Astrocyte of the cerebellum (primary cell): ENCODE measurements around the gene RLBP1.

Experiments used
- DNase-seq: peaks from one replicate; pipeline ENCODE4 v3.0.0-alpha.2; 2011; ENCODE audit warnings: low read depth
- H3K4me3 ChIP-seq: 2 replicates; pipeline ENCODE4 v1.5.1; 2011; ENCODE audit warnings: mild to moderate bottlenecking, low read depth, low read length, moderate library complexity
- in situ Hi-C: cut with HindIII; loops from 2 replicates; pipeline ENCODE4 v1.10.0; 2017; ENCODE audit warnings: low sequenced_read_pairs
- TF ChIP-seq, protein P1 (sequence below): IDR thresholded peaks from 2 replicates; pipeline ENCODE4 v1.5.1; 2012; ENCODE audit warnings: low read length, low read depth, moderate library complexity, mild to moderate bottlenecking; ENCODE audit errors: missing control alignments

Gene RLBP1

DNA sequence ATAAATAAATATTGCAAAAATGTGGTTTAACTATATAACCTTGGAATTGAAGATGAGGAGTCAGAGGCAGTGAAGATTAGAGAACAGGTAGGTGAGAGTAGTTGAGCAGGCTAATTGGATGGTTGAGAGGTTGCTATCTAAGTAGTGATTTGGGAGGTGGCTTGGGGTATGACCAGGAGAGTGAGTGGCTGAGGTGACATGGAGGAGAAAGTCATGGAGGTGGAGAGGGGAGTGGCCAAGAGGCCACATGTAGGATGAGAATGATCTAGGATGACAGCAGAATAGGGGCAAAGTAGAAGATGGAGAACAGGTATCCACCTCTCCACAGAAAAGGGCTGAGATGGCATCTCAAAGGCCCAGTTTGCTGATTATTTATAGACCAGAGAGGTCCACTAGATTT, 10.5 kb upstream of the RLBP1 start:
- TF ChIP-seq, protein P1, sequence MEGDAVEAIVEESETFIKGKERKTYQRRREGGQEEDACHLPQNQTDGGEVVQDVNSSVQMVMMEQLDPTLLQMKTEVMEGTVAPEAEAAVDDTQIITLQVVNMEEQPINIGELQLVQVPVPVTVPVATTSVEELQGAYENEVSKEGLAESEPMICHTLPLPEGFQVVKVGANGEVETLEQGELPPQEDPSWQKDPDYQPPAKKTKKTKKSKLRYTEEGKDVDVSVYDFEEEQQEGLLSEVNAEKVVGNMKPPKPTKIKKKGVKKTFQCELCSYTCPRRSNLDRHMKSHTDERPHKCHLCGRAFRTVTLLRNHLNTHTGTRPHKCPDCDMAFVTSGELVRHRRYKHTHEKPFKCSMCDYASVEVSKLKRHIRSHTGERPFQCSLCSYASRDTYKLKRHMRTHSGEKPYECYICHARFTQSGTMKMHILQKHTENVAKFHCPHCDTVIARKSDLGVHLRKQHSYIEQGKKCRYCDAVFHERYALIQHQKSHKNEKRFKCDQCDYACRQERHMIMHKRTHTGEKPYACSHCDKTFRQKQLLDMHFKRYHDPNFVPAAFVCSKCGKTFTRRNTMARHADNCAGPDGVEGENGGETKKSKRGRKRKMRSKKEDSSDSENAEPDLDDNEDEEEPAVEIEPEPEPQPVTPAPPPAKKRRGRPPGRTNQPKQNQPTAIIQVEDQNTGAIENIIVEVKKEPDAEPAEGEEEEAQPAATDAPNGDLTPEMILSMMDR, result no peak
- no peak for DNase-seq
- no peak overlapping the region for H3K4me3 ChIP-seq
- in situ Hi-C loops, result no loop called here

DNA sequence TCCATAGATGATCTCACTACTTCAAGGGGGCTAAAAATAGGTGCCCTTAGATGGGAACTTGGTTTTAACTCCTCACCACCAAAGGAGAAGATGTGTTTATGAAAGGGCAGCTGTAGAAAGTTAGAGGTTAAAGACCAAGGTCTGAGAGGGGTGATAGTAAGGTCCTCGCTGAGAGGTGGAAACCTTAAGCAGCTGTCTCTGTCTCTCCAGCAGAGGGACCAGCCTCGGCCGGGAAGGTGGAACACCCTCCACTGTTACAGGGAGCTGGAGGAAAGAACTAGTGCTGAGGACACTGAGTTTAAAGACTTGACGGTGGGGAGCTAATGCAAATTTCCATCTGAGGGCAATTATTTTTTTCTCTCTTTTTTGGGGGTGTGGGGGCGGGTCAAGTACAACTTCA, 8.9 kb upstream of the RLBP1 start:
- in situ Hi-C loops, result no loop called here
- TF ChIP-seq, protein P1, result peak; percentile 19
- H3K4me3 ChIP-seq, result no peak overlapping the region
- no peak for DNase-seq

DNA sequence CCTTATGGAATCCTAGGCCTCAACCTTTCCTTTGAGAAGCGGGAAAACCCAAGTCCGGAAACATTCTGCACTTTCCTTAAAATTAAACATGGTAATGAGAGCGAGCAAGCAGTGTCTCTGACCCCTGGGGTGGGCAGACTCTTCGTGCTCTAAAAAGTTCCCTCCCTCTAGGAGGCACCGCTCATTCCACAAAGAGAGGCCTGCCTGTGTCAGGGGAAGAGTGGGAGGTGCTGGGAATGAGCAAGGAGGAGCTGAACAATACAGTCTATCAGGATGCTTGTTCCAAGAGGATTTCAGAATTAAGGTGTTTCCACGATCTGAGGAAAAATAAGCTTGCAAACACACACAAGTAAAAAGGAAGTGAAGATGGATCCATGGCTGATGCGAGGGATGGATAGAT, 6.0 kb upstream of the RLBP1 start:
- TF ChIP-seq, protein P1, result no peak
- in situ Hi-C loops, result no loop called here
- no peak overlapping the region for H3K4me3 ChIP-seq
- no peak for DNase-seq

DNA sequence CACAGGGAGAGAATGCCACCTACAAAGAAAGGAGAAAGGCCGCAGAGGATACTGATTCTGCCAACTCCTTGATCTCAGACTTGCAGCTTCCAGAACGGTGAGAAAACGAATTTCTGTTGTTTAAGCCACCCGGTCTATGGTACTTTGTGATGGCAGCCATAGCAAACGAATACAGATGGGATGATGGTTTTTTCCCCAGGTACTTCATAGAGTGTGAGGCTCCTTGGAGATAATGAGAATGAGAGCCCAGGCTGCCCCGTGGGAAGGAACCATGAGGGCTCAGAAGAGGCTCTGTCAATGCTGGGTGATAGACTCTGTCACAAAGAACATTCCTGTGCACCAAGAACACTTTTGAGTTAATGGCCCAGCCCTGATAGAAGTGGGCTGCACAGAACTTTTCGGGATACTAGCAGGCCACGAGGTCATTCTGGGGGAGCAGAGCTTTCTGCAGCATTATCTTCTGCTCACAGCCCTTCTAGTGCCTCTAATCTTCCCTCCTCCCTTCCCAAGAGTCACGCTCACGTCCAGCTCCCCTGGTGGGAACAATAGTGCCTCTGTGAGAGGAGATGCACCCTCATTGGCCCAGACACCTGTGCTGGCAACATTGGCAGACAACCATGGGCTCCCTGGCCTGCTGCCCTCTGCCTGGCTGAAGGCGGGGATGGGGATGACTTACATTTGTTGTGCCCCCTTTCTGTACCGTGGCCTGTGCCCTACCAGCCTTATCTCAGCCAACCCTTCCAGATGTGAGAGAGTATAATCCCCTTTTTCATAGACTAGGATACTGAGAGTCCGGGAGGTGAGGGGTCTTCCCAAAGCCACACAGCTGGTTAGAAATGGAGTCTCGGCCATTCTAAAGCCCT, 5.2 kb upstream of the RLBP1 start:
- H3K4me3 ChIP-seq, result no peak overlapping the region
- TF ChIP-seq, protein P1, result no peak
- no peak for DNase-seq
- in situ Hi-C loops, result no loop called here

DNA sequence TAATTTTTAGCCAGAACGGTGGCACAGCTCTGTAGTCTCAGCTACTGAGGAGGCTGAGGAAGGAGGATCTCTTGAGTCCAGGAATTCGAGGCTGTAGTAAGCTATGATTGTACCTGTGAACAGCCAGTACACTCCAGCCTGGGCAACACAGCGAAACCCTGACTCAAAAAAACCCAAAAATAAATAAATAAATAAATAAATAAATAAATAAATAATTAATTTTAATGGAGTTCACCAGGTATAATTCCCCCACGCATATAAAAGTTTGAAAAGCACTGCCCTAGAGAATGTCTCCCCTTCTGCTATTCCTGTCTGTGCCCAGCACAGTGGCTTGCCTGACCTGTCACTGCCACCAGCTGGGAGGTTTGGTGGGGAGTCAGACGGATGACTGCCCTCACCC, 4.2 kb upstream of the RLBP1 start:
- H3K4me3 ChIP-seq, result no peak overlapping the region
- no peak for DNase-seq
- in situ Hi-C loops, result no loop called here
- TF ChIP-seq, protein P1, result no peak

DNA sequence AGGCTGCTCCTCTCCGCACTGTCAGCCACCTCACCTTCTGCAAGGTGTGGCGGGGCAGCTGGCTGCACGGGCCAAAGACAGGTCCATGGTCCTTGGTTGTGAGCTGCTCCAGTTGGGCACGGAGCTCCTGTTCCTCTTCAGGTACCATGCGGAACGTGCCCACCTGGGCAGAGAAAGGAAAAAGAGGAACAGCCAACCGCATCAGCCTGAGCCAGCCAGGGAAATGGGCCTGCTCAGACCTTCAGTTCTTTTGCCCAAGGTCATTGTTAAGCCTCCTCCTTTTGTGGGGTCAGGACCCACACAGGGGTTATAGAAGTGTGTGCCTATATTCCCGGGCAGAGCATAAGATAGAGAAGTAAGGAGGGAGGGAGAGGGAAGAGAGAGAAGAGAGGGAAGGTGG, 2.8 kb downstream of the RLBP1 start:
- in situ Hi-C loops, result loop anchor here (5.0 kb wide), 1 partner anchor 74 kb away; no protein-coding TSS in a partner anchor
- TF ChIP-seq, protein P1, result no peak
- no peak overlapping the region for H3K4me3 ChIP-seq
- no peak for DNase-seq
